A549 treated with Hydrocortisone at 1 μM for 4 hours (cell line): Measurements from ENCODE around the gene TENT5C. TPM values are rescaled to one million over a fixed set of nuclear protein-coding genes. Genes with fewer than 3 reads are reported as not detected.

Experiments used
- total RNA-seq: library from RNA; stranded (reverse); fragments of 200-300 nt; extraction: Qiagen RNA extraction; gene quantifications from 5 replicates; pipeline ENCODE4 v1.2.3, GENCODE V29; 2022

TENT5C gene
- 0.05 to 0.17 TPM (median 0.08 TPM) in 5 replicates for total RNA-seq

GRCh38 chr1:117605774-117606648, at the start of gene TENT5C:
TENT5C (plus strand) TSS chr1:117606048; CDS start chr1:117622869, 16,821 bp downstream.

Other genes starting within 250 kb of the TENT5C start
- gene MAN1A2, start 238.6 kb upstream of the TENT5C start, total RNA-seq, result 4.3 to 10.9 TPM (median 7.0 TPM) in 5 replicates